ENCODE data around the gene PISD.

Gene PISD

GRCh38 chr22:31616315-31616980 is 45.6 kb downstream of the PISD start:
- no peaks in the 10 kb centered on the region for H4K20me1 ChIP-seq (ENCODE audit: insufficient read depth, low read length)
- no peak for TF ChIP-seq EZH2 (IDR thresholded peaks at IDR 0.05; ENCODE audit: borderline replicate concordance, low read length)
- TF ChIP-seq, protein P1, sequence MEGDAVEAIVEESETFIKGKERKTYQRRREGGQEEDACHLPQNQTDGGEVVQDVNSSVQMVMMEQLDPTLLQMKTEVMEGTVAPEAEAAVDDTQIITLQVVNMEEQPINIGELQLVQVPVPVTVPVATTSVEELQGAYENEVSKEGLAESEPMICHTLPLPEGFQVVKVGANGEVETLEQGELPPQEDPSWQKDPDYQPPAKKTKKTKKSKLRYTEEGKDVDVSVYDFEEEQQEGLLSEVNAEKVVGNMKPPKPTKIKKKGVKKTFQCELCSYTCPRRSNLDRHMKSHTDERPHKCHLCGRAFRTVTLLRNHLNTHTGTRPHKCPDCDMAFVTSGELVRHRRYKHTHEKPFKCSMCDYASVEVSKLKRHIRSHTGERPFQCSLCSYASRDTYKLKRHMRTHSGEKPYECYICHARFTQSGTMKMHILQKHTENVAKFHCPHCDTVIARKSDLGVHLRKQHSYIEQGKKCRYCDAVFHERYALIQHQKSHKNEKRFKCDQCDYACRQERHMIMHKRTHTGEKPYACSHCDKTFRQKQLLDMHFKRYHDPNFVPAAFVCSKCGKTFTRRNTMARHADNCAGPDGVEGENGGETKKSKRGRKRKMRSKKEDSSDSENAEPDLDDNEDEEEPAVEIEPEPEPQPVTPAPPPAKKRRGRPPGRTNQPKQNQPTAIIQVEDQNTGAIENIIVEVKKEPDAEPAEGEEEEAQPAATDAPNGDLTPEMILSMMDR (IDR thresholded peaks at IDR 0.05; ENCODE audit: low read length): no peak
- H3K9me3 ChIP-seq (ENCODE audit: low read length): no peaks in the 10 kb centered on the region
- H3K27ac ChIP-seq (ENCODE audit: low read depth, low read length, poor library complexity, severe bottlenecking): peak overlapping the region; percentile 10
- peaks cover 7% of the 10 kb centered on the region for H3K4me1 ChIP-seq (ENCODE audit: insufficient read depth, low read length, severe bottlenecking)
- H3K4me3 ChIP-seq (ENCODE audit: low read depth, low read length, poor library complexity, severe bottlenecking): no peak overlapping the region
- no peaks in the 10 kb centered on the region for H3K9me2 ChIP-seq (ENCODE audit: low read depth, low read length)
- no peak overlapping the region for H2AFZ ChIP-seq (ENCODE audit: low read length)
- H3K27me3 ChIP-seq (ENCODE audit: insufficient read depth, low read length): no peaks in the 10 kb centered on the region
- peaks cover 54% of the 10 kb centered on the region for H3K36me3 ChIP-seq (ENCODE audit: insufficient read depth, low read length)
- no peaks in the 10 kb centered on the region for H3F3A ChIP-seq (ENCODE audit: insufficient read depth, low read length)
- no peak overlapping the region for H3K9ac ChIP-seq (ENCODE audit: low read length)
- H3K4me2 ChIP-seq (ENCODE audit: low read length): no peak overlapping the region
- H3K79me2 ChIP-seq (ENCODE audit: insufficient read depth, low read length): no peaks in the 10 kb centered on the region

- H4K20me1 ChIP-seq (ENCODE audit: insufficient read depth, low read length): no peaks in the 10 kb centered on the region
Observed at GRCh38 chr22:31615940-31616314, 46.1 kb downstream of the PISD start.

GRCh38 chr22:31615491-31615860 is 46.5 kb downstream of the PISD start:
- peaks cover 7% of the 10 kb centered on the region for H3K4me1 ChIP-seq (ENCODE audit: insufficient read depth, low read length, severe bottlenecking)
- no peaks in the 10 kb centered on the region for H3K9me3 ChIP-seq (ENCODE audit: low read length)
- H3K27me3 ChIP-seq (ENCODE audit: insufficient read depth, low read length): no peaks in the 10 kb centered on the region
- TF ChIP-seq, protein P1 (IDR thresholded peaks at IDR 0.05; ENCODE audit: low read length): no peak
- TF ChIP-seq EZH2 (IDR thresholded peaks at IDR 0.05; ENCODE audit: borderline replicate concordance, low read length): no peak
- H3K79me2 ChIP-seq (ENCODE audit: insufficient read depth, low read length): no peaks in the 10 kb centered on the region
- H3K4me3 ChIP-seq (ENCODE audit: low read depth, low read length, poor library complexity, severe bottlenecking): no peak overlapping the region
- H3K27ac ChIP-seq (ENCODE audit: low read depth, low read length, poor library complexity, severe bottlenecking): no peak overlapping the region
- H3F3A ChIP-seq (ENCODE audit: insufficient read depth, low read length): no peaks in the 10 kb centered on the region
- no peaks in the 10 kb centered on the region for H3K9me2 ChIP-seq (ENCODE audit: low read depth, low read length)
- H3K4me2 ChIP-seq (ENCODE audit: low read length): no peak overlapping the region
- H2AFZ ChIP-seq (ENCODE audit: low read length): no peak overlapping the region
- peaks cover 52% of the 10 kb centered on the region for H3K36me3 ChIP-seq (ENCODE audit: insufficient read depth, low read length)
- no peaks in the 10 kb centered on the region for H4K20me1 ChIP-seq (ENCODE audit: insufficient read depth, low read length)
- H3K9ac ChIP-seq (ENCODE audit: low read length): no peak overlapping the region

More at GRCh38 chr22:31615940-31616314, 46.1 kb downstream of the PISD start:
- H3K79me2 ChIP-seq (ENCODE audit: insufficient read depth, low read length): no peaks in the 10 kb centered on the region
- no peaks in the 10 kb centered on the region for H3K9me2 ChIP-seq (ENCODE audit: low read depth, low read length)
- no peak overlapping the region for H3K4me2 ChIP-seq (ENCODE audit: low read length)
- peaks cover 7% of the 10 kb centered on the region for H3K4me1 ChIP-seq (ENCODE audit: insufficient read depth, low read length, severe bottlenecking)
- H3K9ac ChIP-seq (ENCODE audit: low read length): no peak overlapping the region
- no peaks in the 10 kb centered on the region for H3F3A ChIP-seq (ENCODE audit: insufficient read depth, low read length)
- TF ChIP-seq EZH2 (IDR thresholded peaks at IDR 0.05; ENCODE audit: borderline replicate concordance, low read length): no peak
- TF ChIP-seq, protein P1 (IDR thresholded peaks at IDR 0.05; ENCODE audit: low read length): no peak
- no peaks in the 10 kb centered on the region for H3K9me3 ChIP-seq (ENCODE audit: low read length)
- no peak overlapping the region for H2AFZ ChIP-seq (ENCODE audit: low read length)
- H3K36me3 ChIP-seq (ENCODE audit: insufficient read depth, low read length): peaks cover 54% of the 10 kb centered on the region
- H3K27me3 ChIP-seq (ENCODE audit: insufficient read depth, low read length): no peaks in the 10 kb centered on the region
- no peak overlapping the region for H3K4me3 ChIP-seq (ENCODE audit: low read depth, low read length, poor library complexity, severe bottlenecking)
- H3K27ac ChIP-seq (ENCODE audit: low read depth, low read length, poor library complexity, severe bottlenecking): no peak overlapping the region
